Stimulated activated CD8-positive, alpha-beta memory T cell treated with anti-CD3 and anti-CD28 coated beads, Interleukin-15, amount 100 ng/mL, for 4 hours (primary cell): ENCODE measurements around the gene CDCA4.

Experiments
- DNase-seq, 2 donors: peaks; one replicate each; pipeline ENCODE4 v3.0.0-alpha.2; 2020; ENCODE audit warnings: low read depth in 2 of 2

The CDCA4 gene

GRCh38 chr14:104989236-104989950 lies 31.5 kb downstream of the CDCA4 start:
- DNase-seq = no peak

GRCh38 chr14:104986487-104987164 lies 34.3 kb downstream of the CDCA4 start:
- no peak for DNase-seq

DNA sequence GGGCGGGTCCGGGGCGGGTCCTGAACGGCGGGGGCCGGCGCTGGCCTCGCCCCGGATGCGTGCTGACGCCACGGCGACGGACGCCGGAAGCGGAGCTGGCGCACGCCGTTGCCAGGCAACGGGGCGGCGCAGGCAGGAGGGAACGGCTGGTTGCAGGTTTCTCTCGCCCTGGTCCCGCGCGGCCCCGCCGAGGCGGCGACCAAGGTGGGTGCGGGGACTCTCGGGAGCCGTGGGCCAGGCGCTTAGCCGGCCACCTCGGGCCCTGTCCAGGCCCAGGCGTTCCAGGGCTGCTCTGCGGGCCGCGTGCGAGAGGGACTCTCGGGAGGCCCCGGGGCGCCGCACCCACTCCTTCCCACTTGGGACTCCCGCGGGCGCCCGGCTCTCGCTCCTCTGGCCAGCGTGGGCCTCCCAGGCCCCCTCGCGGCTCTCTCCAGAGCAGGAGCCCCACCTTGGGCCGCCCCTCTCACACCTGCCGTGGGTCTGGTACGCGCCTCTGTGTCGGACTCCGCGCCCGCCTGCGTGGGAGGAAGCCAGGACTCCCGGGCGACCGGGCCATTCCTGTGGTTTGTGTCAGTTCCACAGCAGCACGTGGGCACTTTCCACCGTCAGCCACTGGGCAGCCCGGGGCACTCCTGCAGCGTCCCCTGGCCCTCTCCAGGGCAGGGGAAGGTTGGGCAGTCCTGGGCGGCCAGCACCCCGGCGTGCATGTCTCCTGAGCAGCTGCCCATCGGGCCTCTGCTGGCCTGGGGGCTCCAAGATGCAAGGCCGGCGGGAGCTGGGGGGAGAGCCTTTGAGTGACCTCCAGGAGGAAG lies 35.0 kb downstream of the CDCA4 start, which contains the start of gene CLBA1:
Gene CLBA1 (plus strand): TSS at position 114 of the 812 bp plus-strand sequence. CDS start 644 bp downstream, at position 758.
- peak; percentile 70 to 83 for DNase-seq

DNA sequence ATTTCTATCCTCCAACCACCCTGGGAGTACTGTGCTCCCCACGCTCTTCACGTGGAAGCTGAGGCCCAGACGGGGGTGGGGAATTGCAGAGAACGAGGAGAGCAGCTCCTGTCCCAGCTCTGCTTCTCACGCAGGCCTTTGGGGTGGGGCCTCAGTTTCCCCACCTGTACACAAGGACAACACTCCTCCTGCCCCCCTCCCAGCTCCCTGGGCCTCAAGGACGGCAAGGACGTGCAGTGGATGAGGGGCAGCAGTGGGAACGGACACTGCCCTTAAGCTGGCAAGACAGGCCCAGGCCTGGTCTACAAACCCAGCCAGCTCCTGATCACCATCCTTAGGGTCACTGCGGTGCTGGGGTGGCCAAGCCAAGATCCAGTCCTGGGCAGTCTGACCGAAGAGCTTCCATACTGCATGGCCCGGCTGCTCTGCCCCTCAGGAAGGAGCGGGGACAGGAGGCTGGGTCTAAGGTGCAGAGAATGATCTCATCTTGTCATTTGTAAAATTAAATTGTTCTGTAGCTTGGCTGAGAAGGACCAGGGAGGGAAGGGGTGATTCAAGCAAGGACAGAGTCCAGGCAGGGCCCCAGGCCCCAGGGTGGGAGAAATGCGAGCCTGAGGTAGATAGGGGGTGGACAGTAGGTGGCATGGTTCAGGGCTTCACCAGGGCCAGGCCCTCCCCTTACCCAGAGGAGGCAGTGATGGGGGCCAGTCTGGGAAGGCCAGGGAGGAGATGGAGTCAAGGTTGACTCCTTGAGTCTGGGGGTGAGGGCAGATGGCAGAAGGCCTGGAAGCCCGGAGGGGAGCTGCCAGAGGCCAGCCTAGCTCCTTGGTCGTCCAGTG lies 36.6 kb downstream of the CDCA4 start:
- DNase-seq = no peak

GRCh38 chr14:104983231-104983721 lies 37.6 kb downstream of the CDCA4 start:
- no peak for DNase-seq

DNA sequence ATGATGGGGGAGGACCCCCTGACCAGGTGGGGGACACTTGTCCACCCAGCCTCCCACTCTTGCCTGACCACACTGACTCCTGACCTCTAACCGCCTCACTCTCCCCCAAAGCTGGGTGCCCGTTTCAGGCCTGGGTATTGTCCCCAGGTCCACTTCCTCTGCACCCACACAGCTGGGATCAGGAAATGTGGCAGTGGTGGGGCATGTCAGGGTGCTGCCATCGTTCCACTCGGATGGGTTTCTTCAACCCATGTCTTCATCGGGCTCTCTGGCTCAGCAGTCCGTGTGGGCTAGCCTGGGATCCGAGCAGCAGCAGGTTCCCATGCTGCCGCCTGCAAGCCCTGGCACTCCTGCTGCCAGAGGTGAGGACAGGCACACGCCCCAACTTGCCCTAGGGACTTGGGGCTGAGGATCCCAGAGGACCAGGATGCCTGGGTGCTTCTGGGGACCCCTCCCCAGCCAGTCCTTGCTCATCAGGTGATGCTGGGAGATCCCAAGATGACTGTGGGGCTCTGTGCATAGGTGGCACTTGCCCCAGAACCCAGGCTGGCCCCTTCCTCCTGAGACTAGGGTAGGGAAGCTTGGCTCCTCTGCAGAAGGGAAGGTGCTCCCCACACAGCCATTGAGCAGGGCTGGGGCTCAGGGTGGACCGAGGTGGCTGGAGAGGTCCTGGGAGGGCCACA lies 38.2 kb downstream of the CDCA4 start:
- DNase-seq = no peak

DNA sequence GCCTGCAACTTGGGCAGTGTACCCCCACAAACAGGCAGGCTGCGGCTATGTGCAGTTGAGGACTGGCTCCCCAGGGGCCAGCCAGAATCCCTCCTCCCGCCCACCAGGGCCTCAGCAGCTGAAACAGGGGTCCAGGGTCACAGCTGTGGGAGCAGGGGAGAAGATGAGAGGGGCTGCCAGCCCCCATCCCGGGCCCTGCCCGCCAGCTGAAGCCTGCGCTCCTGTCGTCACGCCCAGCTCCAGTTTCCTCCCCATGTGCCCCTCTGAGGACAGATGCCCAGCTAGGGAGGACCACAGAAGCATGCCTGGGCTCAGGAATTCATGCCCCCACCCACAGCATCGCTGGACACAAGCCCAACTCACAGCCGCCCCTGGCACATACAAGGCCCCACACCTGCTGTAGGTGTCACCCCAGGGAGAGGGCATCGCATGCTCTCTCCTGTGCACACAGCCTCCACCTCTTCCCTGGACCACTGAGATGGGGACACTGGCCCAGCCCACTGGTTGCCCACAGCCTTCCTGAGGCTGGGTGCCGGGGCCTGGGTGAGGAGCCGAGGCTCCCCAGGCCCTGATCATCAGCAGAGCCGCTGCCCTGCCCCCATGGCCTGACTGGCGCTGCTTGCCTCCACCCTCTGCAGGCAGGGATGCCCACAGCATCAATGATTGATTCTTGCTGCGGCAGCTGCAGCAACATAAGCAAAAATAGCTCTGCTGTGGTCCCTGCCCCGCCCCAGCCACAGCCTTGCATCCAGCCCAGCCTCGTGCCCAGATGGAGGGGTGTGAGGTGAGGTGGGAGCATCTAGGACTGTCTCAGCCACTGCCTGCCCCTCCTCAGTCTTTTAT lies 39.0 kb downstream of the CDCA4 start:
- no peak for DNase-seq

- no peak for DNase-seq
Measured at GRCh38 chr14:104980611-104981531, 40.0 kb downstream of the CDCA4 start.

DNA sequence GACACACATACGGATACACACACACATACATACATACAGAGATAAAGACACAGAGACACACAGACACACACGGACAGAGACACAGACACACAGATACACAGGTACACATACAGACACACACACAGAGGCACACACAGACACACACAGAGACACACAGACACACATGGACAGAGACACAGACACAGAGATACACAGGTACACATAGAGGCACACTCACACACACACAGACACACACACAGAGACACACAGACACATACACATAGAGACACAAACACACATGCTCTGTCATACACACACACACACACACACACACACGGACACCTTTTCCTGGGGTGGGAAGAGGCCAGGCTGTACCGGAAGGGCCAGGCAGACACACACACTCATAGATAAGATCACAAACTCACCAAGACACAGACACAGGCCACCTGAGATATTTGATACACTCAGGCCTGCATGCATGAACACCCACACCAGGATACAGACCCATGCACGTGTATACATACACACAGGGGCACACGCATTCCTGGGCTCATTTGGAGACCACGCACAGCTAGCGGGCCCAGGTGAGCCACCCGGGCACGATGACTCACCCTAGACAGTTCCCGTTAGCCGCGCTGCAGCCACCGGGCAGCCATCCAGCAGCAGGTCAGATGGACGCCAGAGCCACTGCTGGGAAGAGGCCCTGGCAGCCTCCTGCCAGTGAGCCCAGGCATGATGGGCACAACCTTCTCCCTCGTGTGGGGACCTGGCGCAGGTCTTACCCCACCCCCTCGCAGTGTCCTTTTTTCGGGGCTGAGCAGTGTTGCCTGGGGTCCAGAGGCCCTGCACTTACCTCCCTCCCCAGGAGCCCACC lies 40.9 kb downstream of the CDCA4 start:
- no peak for DNase-seq

- DNase-seq = no peak
Measured at GRCh38 chr14:104978746-104979691, 41.9 kb downstream of the CDCA4 start.

DNA sequence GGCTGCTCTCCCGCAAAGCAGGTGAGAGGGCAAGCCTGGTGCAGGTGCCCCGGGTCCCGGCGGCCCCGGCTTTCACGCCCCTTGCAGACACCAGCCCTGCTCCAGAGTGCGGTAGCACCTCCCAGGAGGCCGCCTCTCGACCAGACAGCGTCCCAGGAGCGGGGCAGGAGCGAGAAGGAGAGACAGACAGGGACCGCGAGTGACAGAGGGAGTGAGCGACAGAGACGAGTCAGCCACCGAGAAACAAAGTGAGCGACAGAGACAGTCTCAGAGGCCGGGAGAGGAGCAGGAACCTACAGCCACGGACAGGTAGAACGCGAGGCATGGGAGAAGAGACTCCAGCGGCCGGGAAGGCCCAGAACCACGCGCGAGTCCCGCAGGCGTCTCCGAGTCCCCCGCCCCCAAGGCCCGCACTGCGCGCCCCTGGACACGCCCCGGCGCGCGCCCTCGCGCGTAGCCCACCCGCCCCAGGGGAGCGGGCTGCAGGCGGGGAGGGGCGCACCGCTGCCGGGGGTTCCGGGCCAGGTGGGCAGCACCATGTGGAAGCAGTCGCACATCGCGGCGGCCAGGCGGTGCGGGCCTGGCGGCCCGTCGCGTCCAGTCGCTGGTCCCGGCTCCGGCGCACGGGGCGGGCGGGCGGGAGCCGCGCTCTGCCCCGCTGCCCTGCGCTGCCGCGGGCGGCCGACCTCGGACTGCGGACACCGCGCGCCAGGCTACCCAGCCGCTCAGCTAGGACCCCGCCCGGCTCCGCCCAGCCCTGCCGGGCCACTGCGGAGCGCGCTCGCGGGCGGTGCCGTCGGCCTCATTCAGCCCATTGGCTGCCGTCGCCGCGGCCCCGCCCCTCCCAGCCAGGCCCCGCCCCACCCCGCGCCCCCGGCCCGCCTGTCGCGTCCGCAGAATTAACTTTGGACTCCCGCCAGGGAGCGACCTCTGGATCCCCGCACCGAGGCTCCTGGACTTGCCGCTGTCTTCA lies 42.9 kb downstream of the CDCA4 start, which contains the start of gene AHNAK2:
Gene AHNAK2 (minus strand): TSS at position 694 of the 973 bp plus-strand sequence. CDS start 137 bp downstream, at position 557.
- DNase-seq = no peak

GRCh38 chr14:104977008-104977680 lies 43.7 kb downstream of the CDCA4 start:
- no peak for DNase-seq

DNA sequence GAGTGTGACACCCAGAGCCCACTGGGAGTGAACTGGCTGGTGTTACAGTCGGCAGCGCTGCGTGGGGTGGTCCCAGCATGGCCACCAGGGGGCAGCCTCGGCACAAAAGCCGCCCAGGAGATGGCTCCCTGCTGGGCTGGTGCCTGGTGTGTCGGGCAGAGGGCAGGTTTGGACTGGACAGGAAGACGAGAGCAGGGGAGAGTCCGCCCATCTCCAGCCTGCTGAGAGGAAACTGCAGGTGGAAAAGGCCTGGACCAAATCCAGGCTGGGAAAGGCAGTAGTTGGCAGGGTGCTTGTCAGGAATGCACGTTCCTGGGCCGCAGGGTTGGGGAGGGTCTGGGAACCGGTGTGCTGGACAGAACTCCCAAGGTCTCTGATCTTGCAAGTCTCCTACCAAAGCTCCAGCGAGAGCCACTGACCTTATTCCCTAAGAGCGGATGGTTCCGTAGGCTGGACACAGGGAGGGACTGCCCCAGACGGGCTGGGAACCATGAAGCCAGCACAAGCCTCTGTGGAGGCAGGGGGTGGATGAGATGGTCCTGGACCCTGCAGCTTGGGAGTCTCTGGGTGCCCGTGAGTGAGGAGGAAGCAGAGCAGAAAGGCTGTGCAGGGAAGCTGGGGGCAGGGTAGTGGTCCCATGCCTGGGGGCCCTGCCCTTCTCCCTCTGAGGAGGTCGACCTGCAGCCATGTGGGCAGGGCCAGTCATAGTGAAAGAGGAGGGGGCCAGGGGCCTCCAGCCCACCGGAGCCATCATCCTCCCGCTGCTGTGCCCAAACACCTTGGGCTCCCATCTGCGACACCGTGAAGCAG lies 44.5 kb downstream of the CDCA4 start:
- DNase-seq = peak; percentile 61 to 68
